ENCODE data around the gene NFATC1. TPM values are rescaled to one million over a fixed set of nuclear protein-coding genes. Genes with fewer than 3 reads are reported as not detected.

The NFATC1 gene
- total RNA-seq, 4 donors from 2014 or later: 14.0 to 22.4 (median 15.0) TPM

DNA sequence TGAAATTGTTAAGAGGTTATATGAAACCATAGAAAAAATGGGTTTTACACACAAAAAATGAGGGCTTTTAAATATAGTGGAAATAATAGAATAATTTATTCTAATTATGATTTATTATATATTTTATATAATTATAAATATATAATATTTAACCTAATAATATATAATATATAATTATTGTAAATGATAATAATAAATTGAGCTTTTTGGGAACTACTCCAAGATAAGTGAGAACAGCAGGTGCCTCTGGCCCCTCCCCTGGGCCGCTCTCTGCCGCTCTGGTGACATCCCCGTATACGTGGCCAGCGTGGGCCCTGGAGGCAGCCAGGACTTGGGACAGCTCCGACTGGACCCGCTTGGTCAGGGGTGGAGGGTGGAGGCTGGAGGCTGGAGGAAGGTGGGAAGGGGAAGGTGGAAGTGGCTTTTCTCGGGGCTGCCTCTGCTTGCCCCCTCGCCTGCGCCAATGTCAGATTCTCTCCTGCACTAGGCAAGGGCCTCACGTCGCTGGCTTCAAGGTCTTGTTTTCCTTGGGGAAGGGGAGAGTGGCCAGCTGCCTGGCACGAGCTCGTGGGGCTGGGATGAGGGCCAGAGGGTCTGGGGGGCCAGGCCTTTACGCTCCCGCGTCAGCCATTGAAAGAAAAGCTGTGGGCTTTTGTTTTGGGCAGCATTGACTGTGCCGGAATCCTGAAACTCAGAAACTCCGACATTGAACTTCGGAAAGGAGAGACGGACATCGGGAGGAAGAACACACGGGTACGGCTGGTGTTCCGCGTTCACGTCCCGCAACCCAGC lies 54.8 kb downstream of the NFATC1 start:
- WGBS, 2 donors: 91 to 92% methylated on average over 28 of the region's 28 CpGs

DNA sequence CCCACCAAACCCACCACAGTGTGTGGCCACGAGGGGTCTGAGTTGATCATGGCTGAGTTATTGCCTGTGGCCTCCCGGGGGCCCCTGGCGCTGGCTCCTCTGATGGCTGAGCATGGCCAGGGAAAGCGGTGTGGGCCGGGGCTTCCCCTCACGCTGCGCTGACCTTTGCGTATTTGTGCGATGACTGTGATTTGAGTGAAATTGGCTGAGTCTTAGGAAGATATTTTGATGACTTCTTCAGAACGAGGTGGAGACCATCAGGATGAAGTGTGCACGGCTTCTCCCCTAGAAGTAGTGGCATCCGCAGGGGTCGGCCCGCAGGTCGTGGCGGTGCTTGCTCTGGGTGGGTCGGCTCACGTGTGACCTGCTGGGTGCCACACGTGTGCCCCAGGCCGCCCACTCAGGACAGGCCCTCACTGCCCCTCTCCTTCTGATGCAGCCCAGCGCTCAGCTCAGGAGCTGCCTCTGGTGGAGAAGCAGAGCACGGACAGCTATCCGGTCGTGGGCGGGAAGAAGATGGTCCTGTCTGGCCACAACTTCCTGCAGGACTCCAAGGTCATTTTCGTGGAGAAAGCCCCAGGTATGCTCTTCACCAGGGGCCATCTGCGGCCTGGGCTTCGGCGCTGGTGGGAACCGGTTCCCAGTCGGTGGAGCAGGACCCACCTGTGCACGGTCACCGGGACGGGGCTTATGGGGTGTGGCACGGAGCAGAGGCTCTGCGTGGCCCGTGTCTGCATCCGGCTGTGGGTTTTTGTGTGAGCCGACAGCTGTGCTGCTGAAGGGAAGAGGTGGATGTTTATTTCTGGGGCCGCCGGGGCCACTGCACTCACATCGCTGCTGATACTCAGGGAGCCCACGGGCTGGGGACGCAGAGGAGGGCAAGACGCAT lies 55.8 kb downstream of the NFATC1 start:
- 95 to 97% methylated on average over 40 to 41 of the region's 45 CpGs for WGBS, 2 donors
- H3K4me3 ChIP-seq (ENCODE audit: low read depth, poor library complexity, severe bottlenecking): no peak overlapping the region
- intact Hi-C loops (cut with DNase I; ENCODE audit: low total_unique reads): no loop called here
- TF ChIP-seq, protein P1, sequence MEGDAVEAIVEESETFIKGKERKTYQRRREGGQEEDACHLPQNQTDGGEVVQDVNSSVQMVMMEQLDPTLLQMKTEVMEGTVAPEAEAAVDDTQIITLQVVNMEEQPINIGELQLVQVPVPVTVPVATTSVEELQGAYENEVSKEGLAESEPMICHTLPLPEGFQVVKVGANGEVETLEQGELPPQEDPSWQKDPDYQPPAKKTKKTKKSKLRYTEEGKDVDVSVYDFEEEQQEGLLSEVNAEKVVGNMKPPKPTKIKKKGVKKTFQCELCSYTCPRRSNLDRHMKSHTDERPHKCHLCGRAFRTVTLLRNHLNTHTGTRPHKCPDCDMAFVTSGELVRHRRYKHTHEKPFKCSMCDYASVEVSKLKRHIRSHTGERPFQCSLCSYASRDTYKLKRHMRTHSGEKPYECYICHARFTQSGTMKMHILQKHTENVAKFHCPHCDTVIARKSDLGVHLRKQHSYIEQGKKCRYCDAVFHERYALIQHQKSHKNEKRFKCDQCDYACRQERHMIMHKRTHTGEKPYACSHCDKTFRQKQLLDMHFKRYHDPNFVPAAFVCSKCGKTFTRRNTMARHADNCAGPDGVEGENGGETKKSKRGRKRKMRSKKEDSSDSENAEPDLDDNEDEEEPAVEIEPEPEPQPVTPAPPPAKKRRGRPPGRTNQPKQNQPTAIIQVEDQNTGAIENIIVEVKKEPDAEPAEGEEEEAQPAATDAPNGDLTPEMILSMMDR (IDR thresholded peaks at IDR 0.05): no peak
- TF ChIP-seq POLR2A (IDR thresholded peaks at IDR 0.05): no peak
- DNase-seq (ENCODE audit: low spot score in 2 of 2): no peak

More for the DNA sequence above, 54.8 kb downstream of the NFATC1 start:
- intact Hi-C loops (cut with DNase I; ENCODE audit: low total_unique reads): no loop called here
- DNase-seq (ENCODE audit: low spot score in 2 of 2): no peak
- H3K4me3 ChIP-seq (ENCODE audit: low read depth, poor library complexity, severe bottlenecking): no peak overlapping the region
- no peak for TF ChIP-seq POLR2A (IDR thresholded peaks at IDR 0.05)
- TF ChIP-seq, protein P1 (IDR thresholded peaks at IDR 0.05): no peak

DNA sequence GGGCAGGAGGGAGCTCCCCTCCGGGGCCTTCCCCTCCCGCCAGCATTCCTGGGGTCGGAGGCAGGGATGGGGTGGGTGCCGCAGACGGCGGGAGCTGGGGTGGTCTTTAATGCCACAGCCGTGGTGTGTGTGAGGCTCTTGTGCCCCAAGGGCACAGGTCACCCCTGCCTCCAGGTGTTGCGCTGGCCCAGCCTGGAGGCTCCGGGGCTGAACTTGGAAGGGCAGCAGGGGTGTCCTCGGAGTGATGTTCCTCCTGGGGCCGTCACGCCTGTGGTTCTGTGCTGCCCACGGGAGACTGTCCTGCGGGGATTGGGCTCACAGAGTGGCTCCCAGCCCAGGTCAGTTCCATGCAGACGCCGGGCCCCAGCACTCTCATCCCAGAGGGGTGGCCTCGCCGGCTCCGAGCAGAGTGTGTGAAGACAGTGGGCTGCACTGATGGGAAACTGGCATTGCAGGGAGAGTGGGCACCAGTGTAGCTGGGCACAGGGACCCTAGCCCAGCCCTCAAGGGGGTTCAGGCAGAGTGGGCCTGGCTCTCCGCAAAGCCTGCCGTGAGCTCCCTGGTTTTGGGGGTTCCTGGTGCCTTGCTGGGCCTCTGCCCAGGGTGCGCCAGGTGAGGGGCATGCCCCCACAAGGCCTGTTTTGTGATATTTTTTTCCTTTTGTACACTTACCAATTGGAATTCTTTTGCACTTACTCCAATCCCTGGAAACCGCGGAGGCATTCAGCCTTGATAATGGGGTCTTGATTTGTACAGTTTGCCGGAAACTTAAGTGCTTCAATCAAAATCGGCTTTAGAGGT lies 56.7 kb downstream of the NFATC1 start:
- H3K4me3 ChIP-seq (ENCODE audit: low read depth, poor library complexity, severe bottlenecking): no peak overlapping the region
- DNase-seq (ENCODE audit: low spot score in 2 of 2): no peak
- WGBS, 2 donors: 91 to 97% methylated on average over 17 to 26 of the region's 26 CpGs
- intact Hi-C loops (cut with DNase I; ENCODE audit: low total_unique reads): no loop called here
- TF ChIP-seq POLR2A (IDR thresholded peaks at IDR 0.05): no peak
- TF ChIP-seq, protein P1 (IDR thresholded peaks at IDR 0.05): no peak

DNA sequence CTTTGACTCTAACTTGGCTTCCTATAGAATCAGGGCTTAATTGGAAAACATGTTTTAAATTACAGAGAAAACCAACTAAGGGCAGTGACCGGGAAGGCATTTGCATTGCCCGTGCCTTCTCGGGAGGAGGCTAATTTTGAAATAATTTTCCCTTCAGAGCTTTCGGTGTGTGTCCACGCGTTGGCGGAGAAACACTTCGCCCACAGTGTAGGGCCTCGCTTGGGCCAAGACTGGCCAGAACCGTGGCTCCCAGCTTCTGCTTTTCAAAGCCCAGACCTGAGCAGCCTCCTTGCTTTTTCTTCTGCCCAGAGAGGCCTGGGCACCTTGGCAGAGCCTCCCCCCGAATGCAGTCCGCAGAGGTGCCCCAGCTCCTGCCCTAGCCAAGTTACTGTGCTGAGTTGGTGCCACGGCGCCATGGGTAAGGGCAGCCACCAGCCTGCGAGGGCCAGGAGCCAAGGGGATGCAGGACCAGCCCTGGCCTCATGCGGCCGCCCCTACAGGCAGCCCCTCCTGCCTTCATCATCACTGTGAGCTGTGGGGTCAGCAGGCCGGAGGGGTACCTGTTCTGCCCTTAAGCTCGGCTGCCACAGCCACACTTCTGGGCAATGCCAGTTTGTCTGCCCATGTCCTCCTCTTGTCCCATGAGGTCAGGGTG lies 57.4 kb downstream of the NFATC1 start:
- intact Hi-C loops (cut with DNase I; ENCODE audit: low total_unique reads): no loop called here
- no peak overlapping the region for H3K4me3 ChIP-seq (ENCODE audit: low read depth, poor library complexity, severe bottlenecking)
- WGBS, 2 donors: 88 to 92% methylated on average over 16 to 17 of the region's 19 CpGs
- DNase-seq (ENCODE audit: low spot score in 2 of 2): no peak
- TF ChIP-seq POLR2A (IDR thresholded peaks at IDR 0.05): no peak
- TF ChIP-seq, protein P1 (IDR thresholded peaks at IDR 0.05): no peak
